LNCAP (cell line): ENCODE results near the gene RELT.

ENCODE experiments used
- TF ChIP-seq, protein P1 (sequence below): fragments of 450-650 bp; IDR thresholded peaks from 2 replicates; pipeline ENCODE4 v1.5.1; 2017; ENCODE audit warnings: mild to moderate bottlenecking

The RELT gene

GRCh38 chr11:73396251-73396930 is 20.2 kb downstream of the RELT start:
- TF ChIP-seq, protein P1, sequence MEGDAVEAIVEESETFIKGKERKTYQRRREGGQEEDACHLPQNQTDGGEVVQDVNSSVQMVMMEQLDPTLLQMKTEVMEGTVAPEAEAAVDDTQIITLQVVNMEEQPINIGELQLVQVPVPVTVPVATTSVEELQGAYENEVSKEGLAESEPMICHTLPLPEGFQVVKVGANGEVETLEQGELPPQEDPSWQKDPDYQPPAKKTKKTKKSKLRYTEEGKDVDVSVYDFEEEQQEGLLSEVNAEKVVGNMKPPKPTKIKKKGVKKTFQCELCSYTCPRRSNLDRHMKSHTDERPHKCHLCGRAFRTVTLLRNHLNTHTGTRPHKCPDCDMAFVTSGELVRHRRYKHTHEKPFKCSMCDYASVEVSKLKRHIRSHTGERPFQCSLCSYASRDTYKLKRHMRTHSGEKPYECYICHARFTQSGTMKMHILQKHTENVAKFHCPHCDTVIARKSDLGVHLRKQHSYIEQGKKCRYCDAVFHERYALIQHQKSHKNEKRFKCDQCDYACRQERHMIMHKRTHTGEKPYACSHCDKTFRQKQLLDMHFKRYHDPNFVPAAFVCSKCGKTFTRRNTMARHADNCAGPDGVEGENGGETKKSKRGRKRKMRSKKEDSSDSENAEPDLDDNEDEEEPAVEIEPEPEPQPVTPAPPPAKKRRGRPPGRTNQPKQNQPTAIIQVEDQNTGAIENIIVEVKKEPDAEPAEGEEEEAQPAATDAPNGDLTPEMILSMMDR: no peak

DNA sequence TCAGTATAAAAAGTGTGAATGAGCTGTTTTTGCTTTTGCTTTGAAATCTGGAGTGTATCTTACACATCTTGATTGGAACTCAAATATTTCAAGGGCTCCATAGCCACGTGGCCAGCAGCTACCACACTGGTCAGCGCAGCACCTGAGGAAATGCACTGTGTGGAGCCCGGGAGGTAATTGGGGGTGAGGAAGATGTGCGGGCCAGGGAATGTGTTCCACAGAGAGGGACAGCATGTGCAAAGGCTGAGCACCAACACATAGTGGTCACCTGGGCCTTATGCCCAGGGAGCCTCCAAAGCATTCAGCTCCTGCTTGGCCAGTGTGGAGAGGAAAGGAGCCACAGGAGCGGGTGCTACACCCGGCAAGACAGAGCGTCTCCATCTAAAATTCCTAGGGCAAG is 20.8 kb downstream of the RELT start:
- TF ChIP-seq, protein P1: no peak

GRCh38 chr11:73397468-73398131 is 21.4 kb downstream of the RELT start:
- TF ChIP-seq, protein P1: no peak

DNA sequence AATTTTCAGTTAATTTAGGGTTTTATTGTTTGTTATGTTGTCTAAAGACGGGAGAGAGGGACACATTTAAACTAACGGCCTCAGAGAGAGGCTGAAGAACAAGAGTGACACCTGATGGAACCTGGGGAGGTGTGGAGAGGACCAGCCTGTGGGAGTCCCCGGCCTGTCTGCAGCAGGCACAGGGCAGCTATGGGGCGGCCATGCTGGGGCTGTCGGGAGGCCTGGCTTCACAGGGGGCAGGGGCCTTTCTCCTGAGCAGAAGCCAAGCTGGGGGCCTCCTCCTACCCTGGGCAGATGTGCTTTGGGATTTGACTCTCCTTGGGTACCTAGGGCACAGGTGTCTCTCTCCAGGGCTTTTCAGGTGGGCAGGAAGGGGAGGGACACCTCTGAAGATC is 21.9 kb downstream of the RELT start:
- TF ChIP-seq, protein P1: no peak

- TF ChIP-seq, protein P1: no peak
Measured at GRCh38 chr11:73398721-73399120, 22.5 kb downstream of the RELT start.

- TF ChIP-seq, protein P1: no peak
Measured at GRCh38 chr11:73399159-73399590, 23.0 kb downstream of the RELT start.

GRCh38 chr11:73399636-73400035 is 23.4 kb downstream of the RELT start:
- TF ChIP-seq, protein P1: no peak
